ENCODE measurements around the gene SYNRG.
"Not testable (repeated sequence)": the region's sequence is repeated elsewhere in the genome, so short reads cannot be mapped to it uniquely, and the experiment has no call there.

Gene SYNRG

DNA sequence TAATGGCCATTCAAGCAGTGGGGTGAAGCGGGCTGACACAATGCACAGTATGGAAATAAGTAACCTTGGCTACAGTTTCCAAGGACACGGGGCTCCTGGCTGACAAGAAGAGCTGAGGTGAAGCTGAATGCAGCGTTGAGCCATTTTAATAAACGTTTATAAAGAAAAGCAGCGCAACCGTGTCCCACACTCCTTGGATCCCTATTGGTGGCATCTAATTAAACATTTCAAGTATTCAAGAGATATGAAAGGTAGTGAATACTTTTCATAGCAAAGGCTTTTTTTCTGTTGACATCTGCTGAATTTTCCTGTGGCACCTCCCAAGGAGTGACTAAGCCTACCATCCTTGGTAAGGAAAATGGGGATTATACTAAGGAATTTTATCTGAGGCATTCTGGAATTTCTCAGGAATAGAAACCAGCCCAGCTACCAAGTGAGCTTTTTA is 93.1 kb downstream of the SYNRG start:
- H3K36me3 Mint-ChIP-seq: peaks cover 14% of the 10 kb centered on the region
- DNase-seq (ENCODE audit: low spot score in 2 of 2) (no peak), ATAC-seq (ENCODE audit: low read depth) (no peak)
- H3K27me3 Mint-ChIP-seq: no peaks in the 10 kb centered on the region
- no peaks in the 10 kb centered on the region for H3K4me1 Mint-ChIP-seq
- no peak overlapping the region for H3K4me3 Mint-ChIP-seq
- H3K27ac Mint-ChIP-seq: no peak overlapping the region
- H3K9me3 Mint-ChIP-seq: no peaks in the 10 kb centered on the region

DNA sequence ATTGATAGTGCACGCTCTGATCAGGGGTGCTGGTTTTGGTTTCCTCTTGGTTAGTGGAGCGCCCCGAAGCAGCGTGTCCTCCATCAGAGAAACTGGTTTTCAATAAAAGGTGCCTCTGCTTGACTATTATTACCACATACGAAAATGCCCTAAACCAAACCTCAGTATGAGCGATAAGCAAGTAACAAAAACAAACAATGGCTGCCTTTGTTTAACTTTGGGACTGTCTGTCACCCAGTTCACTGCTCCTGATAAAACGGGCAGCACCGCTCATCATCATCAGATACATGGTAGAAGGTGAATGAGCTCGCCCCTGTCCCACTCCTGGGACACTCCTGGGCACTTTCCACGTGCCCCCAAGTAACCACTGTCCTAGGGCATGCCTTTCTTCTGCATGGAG is 95.5 kb downstream of the SYNRG start:
- Mint-ChIP-seq H3K27ac (no peak overlapping the region), H3K4me1 (peaks cover 3% of the 10 kb centered on the region), H3K4me3 (no peak overlapping the region), H3K9me3 (no peaks in the 10 kb centered on the region), H3K36me3 (peaks cover 10% of the 10 kb centered on the region), H3K27me3 (no peaks in the 10 kb centered on the region)
- ATAC-seq (ENCODE audit: low read depth): no peak
- no peak for DNase-seq (ENCODE audit: low spot score in 2 of 2)

DNA sequence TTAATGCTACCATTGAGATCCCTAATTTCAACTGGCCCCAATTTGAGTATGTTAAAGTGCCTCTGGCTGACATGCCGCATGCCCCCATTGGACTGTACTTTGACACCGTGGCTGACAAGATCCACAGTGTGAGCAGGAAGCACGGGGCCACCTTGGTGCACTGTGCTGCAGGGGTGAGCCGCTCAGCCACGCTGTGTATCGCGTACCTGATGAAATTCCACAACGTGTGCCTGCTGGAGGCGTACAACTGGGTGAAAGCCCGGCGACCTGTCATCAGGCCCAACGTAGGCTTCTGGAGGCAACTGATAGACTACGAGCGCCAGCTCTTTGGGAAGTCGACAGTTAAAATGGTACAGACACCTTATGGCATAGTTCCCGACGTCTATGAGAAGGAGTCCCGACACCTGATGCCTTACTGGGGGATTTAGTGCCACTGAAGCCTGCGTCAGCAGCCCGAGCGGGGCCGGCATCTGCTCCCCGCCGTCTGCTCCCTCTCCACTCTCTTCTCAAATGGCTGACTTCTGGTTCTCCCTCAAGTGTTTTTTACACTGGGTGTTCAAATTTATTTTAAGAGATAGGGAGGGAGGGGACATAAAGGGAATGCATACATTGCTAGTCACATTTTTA is 96.7 kb downstream of the SYNRG start:
- H3K27me3 Mint-ChIP-seq: no peaks in the 10 kb centered on the region
- no peak for ATAC-seq (ENCODE audit: low read depth)
- H3K36me3 Mint-ChIP-seq: peaks cover 5% of the 10 kb centered on the region
- H3K27ac Mint-ChIP-seq: no peak overlapping the region
- H3K4me3 Mint-ChIP-seq: no peak overlapping the region
- DNase-seq (ENCODE audit: low spot score in 2 of 2): no peak
- no peaks in the 10 kb centered on the region for H3K9me3 Mint-ChIP-seq
- peaks cover 3% of the 10 kb centered on the region for H3K4me1 Mint-ChIP-seq

DNA sequence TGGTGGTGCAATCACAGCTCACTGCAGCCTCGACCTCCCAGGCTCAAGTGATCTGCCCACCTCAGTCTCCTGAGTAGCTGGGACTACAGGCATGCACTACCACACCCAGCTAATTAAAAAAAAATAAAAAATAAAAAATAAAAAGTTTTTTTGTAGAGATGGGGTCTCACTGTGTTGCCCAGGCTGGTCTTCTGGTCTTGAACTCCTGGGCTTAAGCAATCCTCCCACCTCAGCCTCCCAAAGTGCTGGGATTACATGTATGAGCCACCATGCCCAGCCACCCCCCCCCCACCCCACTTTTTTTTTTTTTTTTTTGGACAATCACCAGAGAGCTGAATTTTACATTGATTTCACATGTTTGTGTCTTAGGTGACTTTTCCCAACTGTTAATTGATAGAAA is 97.6 kb downstream of the SYNRG start:
- H3K27me3 Mint-ChIP-seq; ATAC-seq (ENCODE audit: low read depth); H3K4me3 Mint-ChIP-seq; H3K36me3 Mint-ChIP-seq; H3K9me3 Mint-ChIP-seq; H3K27ac Mint-ChIP-seq; H3K4me1 Mint-ChIP-seq; DNase-seq (ENCODE audit: low spot score in 2 of 2): not testable (repeated sequence)

DNA sequence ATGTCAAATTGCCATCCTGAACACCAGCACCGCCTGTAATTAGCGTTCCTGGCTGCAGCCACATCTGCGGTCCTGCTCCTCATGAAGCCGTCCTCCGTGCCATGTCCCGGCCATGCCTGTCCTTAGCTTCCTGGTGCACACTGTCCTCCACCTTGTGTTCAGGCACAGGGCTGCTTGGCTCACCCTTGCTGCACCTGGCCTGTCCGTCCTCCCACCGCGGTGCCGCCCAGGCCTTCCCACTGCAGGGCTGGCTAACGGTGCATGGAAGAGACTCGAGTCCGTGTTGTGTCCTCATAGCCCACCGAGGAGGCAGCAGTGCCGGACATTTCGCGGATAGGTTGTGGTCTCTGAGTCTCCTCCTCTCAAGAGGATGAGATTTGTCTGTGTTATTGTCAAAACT is 99.2 kb downstream of the SYNRG start:
- DNase-seq (ENCODE audit: low spot score in 2 of 2) (no peak), ATAC-seq (ENCODE audit: low read depth) (no peak)
- no peaks in the 10 kb centered on the region for H3K9me3 Mint-ChIP-seq
- H3K36me3 Mint-ChIP-seq: peaks cover 3% of the 10 kb centered on the region
- no peak overlapping the region for H3K27ac Mint-ChIP-seq
- peaks cover 3% of the 10 kb centered on the region for H3K4me1 Mint-ChIP-seq
- H3K4me3 Mint-ChIP-seq: no peak overlapping the region
- no peaks in the 10 kb centered on the region for H3K27me3 Mint-ChIP-seq

DNA sequence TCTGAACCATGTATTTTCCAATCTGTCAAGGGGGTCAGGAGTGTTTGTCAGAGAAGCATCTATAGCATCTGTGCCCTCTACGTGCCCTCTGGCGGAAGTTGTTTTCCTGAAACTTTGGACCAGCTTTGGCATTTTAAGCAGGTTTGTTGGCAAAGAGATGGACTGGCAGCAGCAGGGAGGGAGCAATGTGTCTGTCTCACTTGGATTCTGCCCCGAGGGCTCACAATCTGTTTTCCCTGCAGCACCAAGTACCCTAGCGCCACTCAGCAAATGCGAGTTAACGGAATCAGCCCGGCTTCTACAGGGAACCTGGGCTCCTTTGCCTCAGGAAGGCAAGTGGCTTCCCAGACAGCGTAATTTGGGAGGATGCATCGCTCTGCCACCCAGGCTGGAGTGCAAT is 102.1 kb downstream of the SYNRG start:
- no peaks in the 10 kb centered on the region for H3K27me3 Mint-ChIP-seq
- no peaks in the 10 kb centered on the region for H3K9me3 Mint-ChIP-seq
- H3K27ac Mint-ChIP-seq: no peak overlapping the region
- DNase-seq (ENCODE audit: low spot score in 2 of 2): no peak
- H3K4me3 Mint-ChIP-seq: no peak overlapping the region
- H3K36me3 Mint-ChIP-seq: no peaks in the 10 kb centered on the region
- ATAC-seq (ENCODE audit: low read depth): no peak
- H3K4me1 Mint-ChIP-seq: peaks cover 3% of the 10 kb centered on the region

DNA sequence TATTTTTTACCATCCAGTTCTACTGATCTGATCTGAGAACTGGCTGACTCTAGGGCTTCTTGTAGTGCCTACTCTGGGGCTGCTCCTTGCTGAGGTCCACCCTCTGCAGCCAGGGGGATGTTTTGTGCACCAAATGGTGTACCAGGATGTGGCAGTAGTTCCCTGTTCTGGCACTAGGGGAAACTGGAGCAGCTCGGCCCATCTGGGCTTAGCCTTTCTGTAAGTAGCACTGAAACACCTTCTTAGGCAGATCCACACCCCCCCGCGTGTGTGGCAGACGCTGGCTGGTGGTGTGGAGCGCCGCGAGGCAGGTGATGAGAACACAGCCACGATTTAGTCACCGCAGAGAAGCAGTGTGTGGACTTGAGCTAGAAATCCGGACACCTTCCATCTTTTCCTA is 102.5 kb downstream of the SYNRG start:
- Mint-ChIP-seq H3K36me3 (no peaks in the 10 kb centered on the region), H3K4me3 (no peak overlapping the region), H3K4me1 (peaks cover 3% of the 10 kb centered on the region), H3K9me3 (no peaks in the 10 kb centered on the region), H3K27ac (no peak overlapping the region), H3K27me3 (no peaks in the 10 kb centered on the region)
- peak in 1 of 2 donors; percentile 12 for DNase-seq (ENCODE audit: low spot score in 2 of 2)
- ATAC-seq (ENCODE audit: low read depth): peak; percentile 72

DNA sequence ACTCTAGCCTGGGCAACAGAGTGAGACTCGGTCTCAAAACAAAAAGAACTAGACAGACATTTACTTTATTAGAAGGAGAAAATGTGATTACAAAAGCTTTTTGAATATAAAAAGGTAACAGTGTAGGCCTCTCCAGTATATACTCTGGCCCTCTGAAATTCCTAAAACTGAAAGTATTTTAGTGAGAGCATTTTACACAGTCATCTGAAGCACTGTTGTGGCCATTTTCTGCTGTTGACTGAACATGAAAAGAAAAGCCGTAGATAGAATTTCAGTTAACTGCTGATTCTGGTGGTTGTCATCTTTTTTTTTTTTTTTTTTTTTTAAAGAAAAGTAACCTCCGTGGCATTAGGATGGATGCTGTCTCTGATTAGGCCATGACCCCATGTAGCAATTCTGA is 103.9 kb downstream of the SYNRG start:
- DNase-seq (ENCODE audit: low spot score in 2 of 2) (no peak), ATAC-seq (ENCODE audit: low read depth) (no peak)
- Mint-ChIP-seq H3K4me1 (no peaks in the 10 kb centered on the region), H3K36me3 (no peaks in the 10 kb centered on the region), H3K27me3 (no peaks in the 10 kb centered on the region), H3K27ac (no peak overlapping the region), H3K9me3 (no peaks in the 10 kb centered on the region), H3K4me3 (no peak overlapping the region)

DNA sequence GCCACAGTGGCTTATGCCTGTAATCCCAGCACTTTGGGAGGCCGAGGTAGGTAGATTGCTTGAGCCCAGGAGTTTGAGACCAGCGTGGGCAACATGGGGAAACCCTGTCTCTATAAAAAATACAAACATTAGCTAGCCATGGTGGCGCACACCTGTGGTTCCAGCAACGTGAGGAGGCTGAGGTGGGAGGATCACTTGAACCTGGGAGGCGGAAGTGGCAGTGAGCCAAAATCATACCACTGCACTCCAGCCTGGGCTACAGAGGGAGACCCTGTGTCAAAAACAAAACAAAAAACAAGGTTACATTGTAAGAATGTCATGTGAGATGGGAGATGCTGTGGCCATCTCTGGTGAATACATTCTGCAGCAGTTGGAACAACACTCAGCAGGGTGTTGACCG is 106.1 kb downstream of the SYNRG start:
- H3K4me3 Mint-ChIP-seq: no peak overlapping the region
- no peak for ATAC-seq (ENCODE audit: low read depth)
- no peak for DNase-seq (ENCODE audit: low spot score in 2 of 2)
- H3K27ac Mint-ChIP-seq: no peak overlapping the region
- H3K4me1 Mint-ChIP-seq: no peaks in the 10 kb centered on the region
- H3K27me3 Mint-ChIP-seq: no peaks in the 10 kb centered on the region
- no peaks in the 10 kb centered on the region for H3K9me3 Mint-ChIP-seq
- H3K36me3 Mint-ChIP-seq: no peaks in the 10 kb centered on the region

DNA sequence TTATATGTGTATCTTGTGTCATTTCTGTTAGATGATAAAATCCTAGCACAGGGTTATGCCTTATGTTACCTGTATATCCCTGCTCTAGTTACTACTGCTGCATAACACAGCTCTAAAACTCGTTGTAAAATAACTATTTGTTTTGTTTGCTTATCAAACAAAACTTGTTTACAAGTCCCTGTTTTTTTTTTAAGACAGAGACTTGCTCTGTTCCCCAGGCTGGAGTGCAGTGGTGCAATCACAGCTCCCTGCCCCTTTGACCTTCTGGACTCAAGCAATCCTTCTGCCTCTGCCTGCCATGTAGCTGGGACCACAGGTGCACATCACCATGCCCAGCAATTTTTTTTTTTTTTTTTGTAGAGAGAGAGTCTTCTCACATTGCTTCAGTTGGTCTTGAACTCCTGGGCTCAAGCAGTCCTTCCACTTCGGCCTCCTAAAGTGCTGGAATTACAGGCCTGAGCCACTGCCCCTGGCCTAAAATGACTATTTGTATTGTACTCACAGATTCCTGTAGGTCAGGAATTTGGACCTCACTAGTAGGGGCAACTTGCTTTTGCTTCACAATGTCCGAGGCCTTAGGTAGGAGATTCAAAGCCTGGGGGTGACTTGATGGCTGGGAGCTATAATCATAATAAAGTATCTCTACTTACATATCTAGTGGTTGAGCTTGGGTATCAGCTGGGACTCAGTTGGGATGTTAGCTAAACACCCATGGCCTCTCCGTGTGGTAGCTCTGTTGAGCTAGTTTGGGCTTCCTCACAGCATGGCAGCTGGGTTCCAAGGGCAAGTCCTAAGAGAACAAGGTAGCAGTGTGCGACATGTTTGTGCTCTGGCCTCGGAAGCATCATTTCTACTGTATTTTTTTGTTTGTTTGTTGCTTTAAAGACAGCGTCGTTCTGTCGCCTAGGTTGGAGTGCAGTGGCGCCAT is 106.9 kb downstream of the SYNRG start:
- H3K9me3 Mint-ChIP-seq: no peaks in the 10 kb centered on the region
- no peaks in the 10 kb centered on the region for H3K4me1 Mint-ChIP-seq
- no peaks in the 10 kb centered on the region for H3K36me3 Mint-ChIP-seq
- H3K27me3 Mint-ChIP-seq: no peaks in the 10 kb centered on the region
- H3K27ac Mint-ChIP-seq: no peak overlapping the region
- ATAC-seq (ENCODE audit: low read depth) (no peak), DNase-seq (ENCODE audit: low spot score in 2 of 2) (no peak)
- H3K4me3 Mint-ChIP-seq: no peak overlapping the region

DNA sequence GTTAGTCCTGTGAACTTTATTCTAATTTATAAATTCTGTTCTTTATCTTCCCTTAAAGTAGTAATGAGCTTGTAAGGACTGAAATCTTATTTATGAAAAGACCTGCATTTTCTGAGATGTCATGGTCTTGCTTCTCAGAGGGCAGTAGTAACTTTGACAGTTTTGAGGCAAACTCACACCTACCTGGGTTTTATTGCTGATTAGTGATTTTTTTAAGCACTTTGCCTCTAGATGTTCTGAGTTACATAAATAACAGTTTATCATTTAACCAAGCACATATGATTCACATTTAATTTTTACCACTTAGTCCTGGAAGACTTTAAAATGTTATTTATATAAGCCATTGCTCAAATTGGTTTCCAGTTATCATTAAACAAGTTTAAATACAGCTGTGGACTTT is 108.8 kb downstream of the SYNRG start:
- no peak for ATAC-seq (ENCODE audit: low read depth)
- DNase-seq (ENCODE audit: low spot score in 2 of 2): no peak
- H3K36me3 Mint-ChIP-seq: no peaks in the 10 kb centered on the region
- no peaks in the 10 kb centered on the region for H3K9me3 Mint-ChIP-seq
- no peaks in the 10 kb centered on the region for H3K4me1 Mint-ChIP-seq
- no peaks in the 10 kb centered on the region for H3K27me3 Mint-ChIP-seq
- H3K4me3 Mint-ChIP-seq: no peak overlapping the region
- H3K27ac Mint-ChIP-seq: no peak overlapping the region

DNA sequence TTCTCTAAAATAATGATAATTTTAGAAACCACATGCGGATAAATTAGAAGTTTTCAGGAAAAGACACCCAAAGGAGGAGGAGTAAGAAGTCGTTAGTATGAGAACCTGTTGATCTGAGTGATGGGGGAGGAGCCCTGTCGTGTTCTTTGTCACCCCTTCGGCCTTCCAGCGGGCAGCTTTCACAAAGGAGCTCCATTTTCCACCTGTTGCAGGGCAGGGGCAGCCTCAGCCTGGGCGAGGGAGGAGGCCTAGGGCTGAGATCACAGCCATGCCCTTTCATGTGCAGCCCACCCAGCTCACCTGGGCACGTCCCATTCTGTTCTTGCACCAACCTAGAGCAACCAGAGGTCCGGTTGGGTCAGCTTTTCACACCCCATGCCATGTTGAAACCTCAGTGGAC is 114.2 kb downstream of the SYNRG start:
- Mint-ChIP-seq H3K36me3 (no peaks in the 10 kb centered on the region), H3K27ac (no peak overlapping the region), H3K9me3 (no peaks in the 10 kb centered on the region), H3K4me3 (no peak overlapping the region), H3K4me1 (peaks cover 10% of the 10 kb centered on the region), H3K27me3 (no peaks in the 10 kb centered on the region)
- no peak for ATAC-seq (ENCODE audit: low read depth)
- DNase-seq (ENCODE audit: low spot score in 2 of 2): no peak

DNA sequence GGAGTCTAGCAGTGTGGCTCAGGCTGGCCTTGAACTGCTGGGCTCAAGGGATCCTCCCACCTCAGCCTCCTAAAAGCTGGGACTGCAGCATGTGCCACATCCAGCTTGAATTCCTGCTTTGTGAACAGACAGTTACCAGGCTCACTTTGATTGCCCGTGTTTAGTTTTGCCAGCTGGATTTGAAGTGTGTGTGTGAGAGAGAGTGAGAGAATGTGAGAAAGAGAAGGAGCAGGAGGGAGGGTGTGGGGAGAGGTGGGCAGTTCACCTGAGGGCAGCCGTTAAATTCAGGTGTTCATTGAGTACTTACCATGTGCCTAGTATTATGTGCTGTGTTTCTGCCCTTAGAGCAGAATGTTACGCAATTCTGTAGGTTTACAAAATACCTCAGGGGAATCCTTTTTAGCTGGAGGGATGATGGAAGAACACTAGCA is 114.8 kb downstream of the SYNRG start:
- no peaks in the 10 kb centered on the region for H3K27me3 Mint-ChIP-seq
- no peaks in the 10 kb centered on the region for H3K36me3 Mint-ChIP-seq
- DNase-seq (ENCODE audit: low spot score in 2 of 2): no peak
- no peak for ATAC-seq (ENCODE audit: low read depth)
- no peak overlapping the region for H3K27ac Mint-ChIP-seq
- H3K4me1 Mint-ChIP-seq: peaks cover 10% of the 10 kb centered on the region
- H3K4me3 Mint-ChIP-seq: no peak overlapping the region
- no peaks in the 10 kb centered on the region for H3K9me3 Mint-ChIP-seq

DNA sequence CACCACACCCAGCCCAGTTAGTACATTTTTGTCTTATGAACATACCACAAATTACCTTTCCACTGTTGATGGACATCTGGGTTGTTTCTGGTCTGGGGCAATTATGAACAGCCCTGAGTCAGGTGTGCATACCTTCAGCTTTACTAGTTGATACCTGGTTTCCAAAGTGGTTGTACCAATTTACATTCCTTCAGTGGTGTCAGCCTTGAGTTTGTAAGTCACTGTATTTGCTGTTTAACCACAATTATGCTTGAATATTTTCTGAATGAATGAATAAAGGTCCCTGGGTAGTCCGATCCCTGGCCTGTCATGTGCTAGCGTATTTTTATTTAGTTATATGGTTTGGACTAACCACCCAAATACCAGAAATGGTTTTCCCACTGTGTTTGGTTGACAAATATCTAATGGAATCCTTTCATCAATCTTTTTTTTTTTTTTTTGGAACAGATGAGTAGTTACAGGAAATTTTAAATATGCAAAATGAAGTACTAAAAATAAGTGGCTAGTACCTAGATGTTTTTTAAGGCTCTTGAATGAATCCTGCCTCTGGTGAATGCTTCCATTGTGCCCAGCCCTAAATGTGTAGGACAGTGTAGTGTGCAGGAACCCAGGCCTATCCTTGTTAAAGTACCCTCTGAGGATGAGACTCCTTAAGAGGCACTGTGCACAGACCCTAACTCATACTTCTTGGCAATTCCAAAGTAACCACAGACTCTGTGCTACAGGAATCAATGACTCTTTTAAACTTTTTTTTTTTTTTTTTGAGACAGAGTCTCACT is 115.8 kb downstream of the SYNRG start:
- H3K27ac Mint-ChIP-seq: no peak overlapping the region
- DNase-seq (ENCODE audit: low spot score in 2 of 2): no peak

More for the DNA sequence above, 115.8 kb downstream of the SYNRG start:
- no peak overlapping the region for H3K4me3 Mint-ChIP-seq
- no peaks in the 10 kb centered on the region for H3K36me3 Mint-ChIP-seq
- peaks cover 10% of the 10 kb centered on the region for H3K4me1 Mint-ChIP-seq
- no peaks in the 10 kb centered on the region for H3K27me3 Mint-ChIP-seq
- H3K9me3 Mint-ChIP-seq: no peaks in the 10 kb centered on the region
- no peak for ATAC-seq (ENCODE audit: low read depth)
